NCI-H510A (cell line): Measurements from ENCODE around the gene ZBP1.

ENCODE experiments used
- DNase-seq: peaks from one replicate; lab custom pipeline; 2025; lab: John Stamatoyannopoulos, UW

The ZBP1 gene

GRCh38 chr20:57558614-57559288 lies 61.5 kb downstream of the ZBP1 start:
- DNase-seq: no peak

- no peak for DNase-seq
Observed at GRCh38 chr20:57557926-57558613, 62.2 kb downstream of the ZBP1 start.

- no peak for DNase-seq
Observed at GRCh38 chr20:57556980-57557274, 63.3 kb downstream of the ZBP1 start.

- no peak for DNase-seq
Observed at GRCh38 chr20:57555457-57556184, 64.6 kb downstream of the ZBP1 start.
